Activated T-helper 1 cell treated with anti-CD3 and anti-CD28 coated beads, Interleukin-12 subunit alpha, Interleukin-12 subunit beta, Interleukin-2, Interleukin-4 antibody, amounts not matched to agents 30 ng/mL and 10 ng/mL and 1 ng/mL, durations not matched to agents 14 hours and 24 hours and 36 hours (primary cell): Measurements from ENCODE around the gene RNF6. TPM values are rescaled to one million over a fixed set of nuclear protein-coding genes. Genes with fewer than 3 reads are reported as not detected.

ENCODE experiments used
- DNase-seq: peaks from one replicate; pipeline ENCODE4 v3.0.0; 2021; ENCODE audit warnings: low spot score
- H3K27ac Mint-ChIP-seq: one replicate; pipeline ENCODE4 v1.8.0; 2021; ENCODE audit warnings: mild to moderate bottlenecking, mixed read lengths
- H3K27me3 Mint-ChIP-seq: one replicate; pipeline ENCODE4 v1.8.0; 2022; ENCODE audit warnings: mild to moderate bottlenecking, moderate library complexity, mixed read lengths; ENCODE audit not compliant: insufficient read depth
- H3K36me3 Mint-ChIP-seq: one replicate; pipeline ENCODE4 v1.8.0; 2021; ENCODE audit warnings: low read depth, mixed read lengths
- H3K4me1 Mint-ChIP-seq: one replicate; pipeline ENCODE4 v1.8.0; 2021; ENCODE audit warnings: low read depth, mixed read lengths
- H3K4me3 Mint-ChIP-seq: one replicate; pipeline ENCODE4 v1.8.0; 2021; ENCODE audit warnings: mild to moderate bottlenecking, moderate library complexity, mixed read lengths
- H3K9me3 Mint-ChIP-seq: one replicate; pipeline ENCODE4 v1.8.0; 2021; ENCODE audit warnings: mixed read lengths
- intact Hi-C: fragments of 100-400 bp; cut with micrococcal nuclease; formaldehyde crosslinking; loops from one replicate; pipeline ENCODE4 v1.15.1; 2024
- total RNA-seq: library from RNA; stranded (reverse); gene quantifications from 2 replicates; pipeline ENCODE4 v1.2.3, GENCODE V29; 2022

Gene RNF6
- total RNA-seq, 1 donor from 2014 or later: 53.2 TPM

DNA sequence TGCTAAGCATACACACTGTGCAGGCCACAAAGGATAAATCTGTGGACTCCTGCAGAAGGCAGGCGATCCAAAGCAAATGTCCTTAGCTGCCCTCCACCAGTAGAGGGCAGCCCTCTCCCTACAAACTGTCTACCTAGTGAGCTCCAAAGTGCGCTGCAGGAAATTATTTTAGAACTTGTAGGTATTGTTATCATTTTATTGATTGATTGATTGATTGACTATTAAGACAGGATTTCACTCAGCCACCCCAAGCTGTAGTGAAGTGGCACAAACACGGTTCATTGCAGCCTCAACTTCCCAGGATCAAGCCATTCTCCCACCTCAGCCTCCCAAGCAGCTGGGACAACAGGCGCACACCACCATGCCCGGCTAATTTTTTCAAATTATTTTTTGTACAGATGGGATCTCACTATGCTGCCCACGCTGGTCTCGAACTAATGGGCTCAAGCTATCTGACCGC, 37.3 kb downstream of the RNF6 start:
- Mint-ChIP-seq H3K9me3 (no peaks in the 10 kb centered on the region), H3K27ac (peak overlapping the region; percentile 59), H3K4me1 (peaks cover 25% of the 10 kb centered on the region), H3K4me3 (peak overlapping the region; percentile 41), H3K36me3 (no peaks in the 10 kb centered on the region), H3K27me3 (no peaks in the 10 kb centered on the region)
- DNase-seq: peak; percentile 58
- intact Hi-C loops: loop anchor here (1.0 to 10.0 kb wide), 7 partner anchors 220 to 880 kb away; partner anchors contain the start of gene NUP58

DNA sequence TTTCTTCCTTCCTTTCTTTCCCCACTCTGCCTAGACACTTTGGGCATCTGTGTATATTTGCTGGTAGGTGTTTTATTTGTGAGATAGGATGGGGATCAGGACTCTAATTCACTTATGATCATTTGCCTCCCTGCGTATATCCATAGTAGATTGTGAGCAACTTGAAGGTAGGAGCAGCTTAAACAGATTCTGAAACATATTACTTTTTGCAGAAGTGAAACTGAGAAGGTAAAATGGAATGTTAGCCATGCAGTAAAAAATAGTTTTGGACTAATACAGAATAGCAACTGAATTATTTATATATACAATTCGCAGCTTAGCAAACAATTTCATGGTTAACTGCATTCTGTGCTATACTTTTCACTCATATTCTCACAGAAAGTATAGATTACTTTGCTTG, 38.7 kb downstream of the RNF6 start:
- Mint-ChIP-seq H3K27ac (no peak overlapping the region), H3K4me3 (no peak overlapping the region), H3K27me3 (no peaks in the 10 kb centered on the region), H3K36me3 (no peaks in the 10 kb centered on the region), H3K9me3 (no peaks in the 10 kb centered on the region), H3K4me1 (peaks cover 25% of the 10 kb centered on the region)
- DNase-seq: no peak
- intact Hi-C loops: loop anchor here (5.0 to 10.0 kb wide), 5 partner anchors 221 to 879 kb away; partner anchors contain the start of gene NUP58

DNA sequence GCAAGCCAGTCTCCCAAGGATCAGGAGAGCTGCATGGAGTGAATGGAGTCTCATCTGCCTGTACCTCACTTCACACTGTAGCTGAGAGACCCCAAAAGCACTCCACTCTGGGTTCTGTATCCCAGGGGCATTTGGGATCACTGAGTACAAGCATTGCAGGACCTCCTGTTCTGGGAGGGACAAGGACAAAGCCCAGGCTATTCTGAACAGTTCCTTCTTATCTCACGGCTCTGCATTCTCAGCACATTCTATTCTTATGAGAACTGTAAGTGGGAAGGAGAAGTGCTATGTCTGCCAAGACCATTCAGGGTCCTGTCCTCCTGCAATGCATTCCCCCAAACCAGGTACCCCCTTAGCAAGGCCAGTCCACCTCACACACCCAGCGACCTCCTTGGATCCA, 42.8 kb downstream of the RNF6 start:
- Mint-ChIP-seq H3K36me3 (no peaks in the 10 kb centered on the region), H3K27ac (no peak overlapping the region), H3K9me3 (no peaks in the 10 kb centered on the region), H3K4me3 (no peak overlapping the region), H3K27me3 (no peaks in the 10 kb centered on the region), H3K4me1 (no peaks in the 10 kb centered on the region)
- intact Hi-C loops: no loop called here
- no peak for DNase-seq

DNA sequence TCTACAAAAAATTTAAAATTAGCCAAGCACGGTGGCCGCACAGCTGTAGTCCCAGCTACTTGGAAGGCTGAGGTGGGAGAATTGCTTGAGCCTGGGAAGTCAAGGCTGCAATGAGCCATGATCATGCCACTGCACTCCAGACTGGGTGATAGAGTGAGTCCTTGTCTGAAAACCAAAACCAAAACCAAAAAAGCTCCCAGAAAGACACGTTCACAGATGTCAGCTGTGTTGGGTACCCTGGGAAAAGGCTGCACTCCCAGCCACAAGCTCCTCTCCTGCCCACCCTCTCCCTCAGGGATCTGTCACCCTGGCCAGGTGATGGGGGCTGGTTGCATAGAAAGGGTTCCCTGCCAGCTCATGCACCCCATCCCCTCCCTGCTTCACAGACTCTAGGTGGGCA, 53.3 kb downstream of the RNF6 start:
- intact Hi-C loops: no loop called here
- Mint-ChIP-seq H3K36me3 (no peaks in the 10 kb centered on the region), H3K9me3 (no peaks in the 10 kb centered on the region), H3K4me3 (no peak overlapping the region), H3K27ac (no peak overlapping the region), H3K4me1 (peaks cover 4% of the 10 kb centered on the region), H3K27me3 (peaks cover 2% of the 10 kb centered on the region)
- DNase-seq: no peak

- no peak overlapping the region for H3K27ac Mint-ChIP-seq
- H3K4me1 Mint-ChIP-seq: peaks cover 4% of the 10 kb centered on the region
- intact Hi-C loops: no loop called here
- H3K36me3 Mint-ChIP-seq: no peaks in the 10 kb centered on the region
- H3K9me3 Mint-ChIP-seq: no peaks in the 10 kb centered on the region
- DNase-seq: no peak
- no peak overlapping the region for H3K4me3 Mint-ChIP-seq
- H3K27me3 Mint-ChIP-seq: peaks cover 2% of the 10 kb centered on the region
Measured at GRCh38 chr13:26168237-26168814, 53.8 kb downstream of the RNF6 start.

GRCh38 chr13:26163812-26164211, 58.3 kb downstream of the RNF6 start:
- Mint-ChIP-seq H3K4me3 (no peak overlapping the region), H3K36me3 (no peaks in the 10 kb centered on the region), H3K27me3 (peaks cover 2% of the 10 kb centered on the region), H3K9me3 (no peaks in the 10 kb centered on the region), H3K27ac (no peak overlapping the region), H3K4me1 (peaks cover 4% of the 10 kb centered on the region)
- intact Hi-C loops: no loop called here
- no peak for DNase-seq

Other genes with a start within 250 kb of the RNF6 start
- 9.4 and 9.5 TPM in 2 replicates for gene SHISA2, start 170.3 kb downstream of the RNF6 start, total RNA-seq
- gene CDK8, start 31.8 kb upstream of the RNF6 start, total RNA-seq: 18.4 and 18.9 TPM in 2 replicates